BJ (cell line): Measurements from ENCODE around the gene OR2AG1. TPM values are rescaled to one million over a fixed set of nuclear protein-coding genes. Genes with fewer than 3 reads are reported as not detected.

ENCODE experiments used
- CTCF ChIA-PET: fragments of 350-600 bp; formaldehyde crosslinking; extraction: SDS; loops from one replicate; lab custom pipeline; 2021; ENCODE audit warnings: antibody characterized with exemption, inconsistent platforms; lab: Yijun Ruan, JAX
- POLR2A ChIA-PET: fragments of 300-600 bp; sonication (Branson Sonifier 250); formaldehyde crosslinking; extraction: SDS; loops from one replicate; lab custom pipeline; 2021; ENCODE audit warnings: antibody characterized with exemption; lab: Charles Lee
- DNase-seq: peaks from one replicate; pipeline ENCODE4 v3.0.0-alpha.2; 2011; ENCODE audit warnings: low read depth
- H3K27me3 ChIP-seq: 2 replicates; pipeline ENCODE4 v1.6.0; 2011; ENCODE audit warnings: low read length; ENCODE audit not compliant: control insufficient read depth, insufficient read depth
- H3K36me3 ChIP-seq: 2 replicates; pipeline ENCODE4 v1.5.1; 2011; ENCODE audit warnings: low read length; ENCODE audit not compliant: control insufficient read depth, insufficient read depth
- H3K4me3 ChIP-seq: 2 replicates; pipeline ENCODE4 v1.5.1; 2011; ENCODE audit warnings: low read depth, mild to moderate bottlenecking, control low read depth, low read length
- polyA plus RNA-seq: library from polyadenylated mRNA; depleted of rRNA; stranded (reverse); fragments of >200 nt; gene quantifications from 2 replicates; pipeline ENCODE4 v1.2.3, GENCODE V29; 2011
- TF ChIP-seq, protein P1 (sequence below): IDR thresholded peaks from 2 replicates; pipeline ENCODE4 v1.5.1; 2011; ENCODE audit warnings: low read depth, mild to moderate bottlenecking, control low read depth, inconsistent platforms, low read length, moderate library complexity; ENCODE audit not compliant: insufficient read depth

The OR2AG1 gene
- polyA plus RNA-seq, 1 experiment, result not detected

GRCh38 chr11:6736495-6737121 lies 46.2 kb upstream of the OR2AG1 start:
- CTCF ChIA-PET, result interaction anchor here (0.7 to 11.2 kb wide), 11 partner anchors 10 to 362 kb away, joined by 3 to 110 read pairs (median 5); no protein-coding TSS in a partner anchor

DNA sequence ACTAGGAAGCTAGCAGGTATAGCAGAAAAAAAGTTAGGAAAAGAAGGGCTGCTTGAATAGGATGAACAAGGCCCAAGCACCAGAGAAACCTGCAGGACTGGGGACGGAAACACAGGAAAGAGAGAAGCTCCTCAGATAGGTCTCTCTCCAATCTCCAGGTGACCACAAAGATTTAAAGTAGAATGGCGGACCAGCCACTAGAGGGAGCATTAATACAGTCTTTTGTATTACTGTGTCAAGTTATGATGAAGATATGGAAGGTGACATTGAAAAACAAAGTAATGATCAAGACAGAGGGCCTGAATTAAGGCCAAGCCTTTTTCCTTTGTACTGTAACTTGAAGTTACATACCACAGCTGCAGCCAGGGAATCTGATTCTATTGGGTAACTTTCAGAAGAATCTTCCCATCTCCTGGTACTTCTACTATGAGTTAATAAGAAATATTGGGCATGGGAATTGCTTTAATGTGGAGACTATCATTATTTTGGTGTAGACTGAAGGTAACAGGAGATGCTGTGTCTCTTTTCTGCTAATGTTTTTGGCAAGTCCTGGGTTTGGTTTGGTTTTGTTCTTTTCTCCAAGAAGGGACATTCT lies 44.9 kb upstream of the OR2AG1 start:
- ChIA-PET CTCF (interaction anchor here (0.6 to 11.2 kb wide), 17 partner anchors 8 to 927 kb away, joined by 3 to 110 read pairs (median 4); no protein-coding TSS in a partner anchor), POLR2A (no interaction called here)
- no peak for DNase-seq
- Histone ChIP-seq H3K27me3 (no peaks in the 10 kb centered on the region), H3K4me3 (no peak overlapping the region), H3K36me3 (no peaks in the 10 kb centered on the region)
- TF ChIP-seq, protein P1, sequence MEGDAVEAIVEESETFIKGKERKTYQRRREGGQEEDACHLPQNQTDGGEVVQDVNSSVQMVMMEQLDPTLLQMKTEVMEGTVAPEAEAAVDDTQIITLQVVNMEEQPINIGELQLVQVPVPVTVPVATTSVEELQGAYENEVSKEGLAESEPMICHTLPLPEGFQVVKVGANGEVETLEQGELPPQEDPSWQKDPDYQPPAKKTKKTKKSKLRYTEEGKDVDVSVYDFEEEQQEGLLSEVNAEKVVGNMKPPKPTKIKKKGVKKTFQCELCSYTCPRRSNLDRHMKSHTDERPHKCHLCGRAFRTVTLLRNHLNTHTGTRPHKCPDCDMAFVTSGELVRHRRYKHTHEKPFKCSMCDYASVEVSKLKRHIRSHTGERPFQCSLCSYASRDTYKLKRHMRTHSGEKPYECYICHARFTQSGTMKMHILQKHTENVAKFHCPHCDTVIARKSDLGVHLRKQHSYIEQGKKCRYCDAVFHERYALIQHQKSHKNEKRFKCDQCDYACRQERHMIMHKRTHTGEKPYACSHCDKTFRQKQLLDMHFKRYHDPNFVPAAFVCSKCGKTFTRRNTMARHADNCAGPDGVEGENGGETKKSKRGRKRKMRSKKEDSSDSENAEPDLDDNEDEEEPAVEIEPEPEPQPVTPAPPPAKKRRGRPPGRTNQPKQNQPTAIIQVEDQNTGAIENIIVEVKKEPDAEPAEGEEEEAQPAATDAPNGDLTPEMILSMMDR, result peak; percentile 70

More at GRCh38 chr11:6736495-6737121, 46.2 kb upstream of the OR2AG1 start:
- Histone ChIP-seq H3K36me3 (no peaks in the 10 kb centered on the region), H3K27me3 (no peaks in the 10 kb centered on the region), H3K4me3 (no peak overlapping the region)
- no peak for DNase-seq
- TF ChIP-seq, protein P1, result no peak
- POLR2A ChIA-PET, result no interaction called here

DNA sequence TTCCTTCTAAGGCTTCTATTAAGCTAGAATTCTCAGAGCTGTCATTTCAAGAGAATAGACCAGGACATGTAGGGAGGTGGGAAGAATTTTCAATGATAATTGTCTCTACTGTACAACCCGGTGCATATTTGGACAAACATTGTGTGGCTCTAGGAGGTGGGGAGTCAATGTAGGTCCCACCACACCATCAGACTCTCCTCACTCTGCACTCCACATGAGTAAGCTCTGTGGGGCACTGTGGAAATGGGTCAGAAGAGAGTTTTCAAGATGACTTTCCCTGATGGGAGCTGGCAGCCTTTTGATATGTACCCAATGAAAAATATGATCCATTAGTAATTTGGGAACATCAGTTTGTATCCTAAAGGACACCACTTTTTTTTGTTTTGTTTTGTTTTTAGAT lies 44.2 kb upstream of the OR2AG1 start:
- DNase-seq, result no peak
- ChIA-PET POLR2A (no interaction called here), CTCF (interaction anchor here (0.7 to 11.2 kb wide), 4 partner anchors 10 to 599 kb away, joined by 3 to 110 read pairs (median 10); no protein-coding TSS in a partner anchor)
- Histone ChIP-seq H3K4me3 (no peak overlapping the region), H3K27me3 (no peaks in the 10 kb centered on the region), H3K36me3 (no peaks in the 10 kb centered on the region)
- TF ChIP-seq, protein P1, result no peak

- TF ChIP-seq, protein P1, result no peak
- POLR2A ChIA-PET, result no interaction called here
- Histone ChIP-seq H3K4me3 (no peak overlapping the region), H3K36me3 (no peaks in the 10 kb centered on the region), H3K27me3 (no peaks in the 10 kb centered on the region)
- CTCF ChIA-PET, result interaction anchor here (0.6 to 11.2 kb wide), 3 partner anchors 9 to 540 kb away, joined by 3 to 110 read pairs (median 3); no protein-coding TSS in a partner anchor
- no peak for DNase-seq
These were observed 40.6 kb upstream of the OR2AG1 start for GRCh38 chr11:6742260-6742659.

DNA sequence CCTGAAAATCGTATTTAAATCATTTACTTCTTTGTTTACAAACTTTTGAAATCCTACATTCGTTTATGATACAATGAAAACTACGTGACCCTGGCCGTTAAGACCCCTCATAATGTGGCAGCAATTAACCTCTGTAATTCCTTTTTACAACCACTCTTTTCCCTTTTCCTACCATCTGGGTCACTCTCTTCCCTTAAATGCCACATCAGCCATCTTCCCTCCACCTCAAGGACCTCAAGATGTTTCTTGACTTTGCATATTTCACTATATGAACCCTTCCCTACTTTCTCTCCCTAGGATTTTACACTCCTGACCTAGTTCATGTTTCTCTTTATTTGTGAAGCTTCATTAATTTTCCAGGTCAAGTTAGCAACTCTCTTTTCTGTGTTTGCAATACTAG lies 37.8 kb upstream of the OR2AG1 start:
- ChIA-PET POLR2A (no interaction called here), CTCF (interaction anchor here (0.8 to 3.1 kb wide), 3 partner anchors 8 to 11 kb away, joined by 3 to 41 read pairs (median 27); no protein-coding TSS in a partner anchor)
- no peaks in the 10 kb centered on the region for H3K27me3 ChIP-seq
- DNase-seq, result no peak
- no peak overlapping the region for H3K4me3 ChIP-seq
- no peaks in the 10 kb centered on the region for H3K36me3 ChIP-seq
- TF ChIP-seq, protein P1, result no peak
